HepG2 (cell line): ENCODE results near the gene ITPK1. TPM values are rescaled to one million over a fixed set of nuclear protein-coding genes. Genes with fewer than 3 reads are reported as not detected.

ENCODE experiments used
- BORCS8-MEF2B ChIP-seq: sonication (generic); formaldehyde crosslinking; IDR thresholded peaks from 2 replicates; pipeline ENCODE4 v1.8.0; 2022; ENCODE audit warnings: mild to moderate bottlenecking, missing genetic modification reagents
- CBX5 ChIP-seq: sonication (generic); formaldehyde crosslinking; IDR thresholded peaks from 2 replicates; pipeline ENCODE4 v1.4.0; 2020; ENCODE audit warnings: missing genetic modification reagents, borderline replicate concordance
- FOXP1 ChIP-seq, 2 experiments: fragments of 450-650 bp in 1 of 2; IDR thresholded peaks; 2 replicates each; pipeline ENCODE4 v1.6.1; 2017 to 2018; ENCODE audit warnings: antibody characterized with exemption in 1 of 2
- GZF1 ChIP-seq: sonication (generic); formaldehyde crosslinking; IDR thresholded peaks from 2 replicates; pipeline ENCODE4 v1.5.1; 2020; ENCODE audit warnings: mild to moderate bottlenecking, missing genetic modification reagents
- HDAC1 ChIP-seq: sonication (generic); formaldehyde crosslinking; IDR thresholded peaks from 2 replicates; pipeline ENCODE4 v1.5.1; 2020; ENCODE audit warnings: mild to moderate bottlenecking, missing genetic modification reagents
- JDP2 ChIP-seq: sonication (generic); formaldehyde crosslinking; IDR thresholded peaks from 2 replicates; pipeline ENCODE4 v1.8.1; 2022; ENCODE audit warnings: missing genetic modification reagents, borderline replicate concordance
- MAFF ChIP-seq: IDR thresholded peaks from 2 replicates; pipeline ENCODE4 v1.6.1; 2011; ENCODE audit warnings: low read depth, low read length, improper control_type of control experiment
- MBD4 ChIP-seq: IDR thresholded peaks from 2 replicates; pipeline ENCODE4 v1.6.1; 2012; ENCODE audit warnings: low read length, inconsistent platforms, borderline replicate concordance
- NR2F6 ChIP-seq, 2 experiments: IDR thresholded peaks; 2 replicates each; pipeline ENCODE4 v1.6.1; 2016; ENCODE audit warnings: antibody characterized with exemption in 1 of 2, mild to moderate bottlenecking in 1 of 2
- RAD21 ChIP-seq: fragments of 450-650 bp; formaldehyde crosslinking; IDR thresholded peaks from 2 replicates; pipeline ENCODE4 v1.5.0; 2020; ENCODE audit warnings: mild to moderate bottlenecking
- SIN3A ChIP-seq: IDR thresholded peaks from 2 replicates; pipeline ENCODE4 v1.6.1; 2011; ENCODE audit warnings: low read depth, mild to moderate bottlenecking, control low read depth, low read length, borderline replicate concordance
- SKIL ChIP-seq: sonication (generic); formaldehyde crosslinking; IDR thresholded peaks from 2 replicates; pipeline ENCODE4 v1.8.0; 2022; ENCODE audit warnings: missing genetic modification reagents, mild to moderate bottlenecking, moderate library complexity, borderline replicate concordance
- SNAPC2 ChIP-seq: sonication (generic); formaldehyde crosslinking; IDR thresholded peaks from 2 replicates; pipeline ENCODE4 v1.8.1; 2022; ENCODE audit warnings: mild to moderate bottlenecking, missing genetic modification reagents
- TMF1 ChIP-seq: sonication (generic); formaldehyde crosslinking; IDR thresholded peaks from 2 replicates; pipeline ENCODE4 v1.8.1; 2022; ENCODE audit warnings: low read depth, missing genetic modification reagents
- YEATS4 ChIP-seq: sonication (generic); formaldehyde crosslinking; IDR thresholded peaks from 2 replicates; pipeline ENCODE4 v1.4.0; 2020; ENCODE audit warnings: missing genetic modification reagents, borderline replicate concordance
- ZBTB7A ChIP-seq: sonication (generic); formaldehyde crosslinking; IDR thresholded peaks from 2 replicates; pipeline ENCODE4 v1.8.0; 2022; ENCODE audit warnings: mild to moderate bottlenecking, missing genetic modification reagents
- ZNF138 ChIP-seq: sonication (generic); formaldehyde crosslinking; IDR thresholded peaks from 2 replicates; pipeline ENCODE4 v1.5.0; 2020; ENCODE audit warnings: mild to moderate bottlenecking, low read depth, missing genetic modification reagents
- ZNF234 ChIP-seq: sonication (generic); formaldehyde crosslinking; conservative IDR thresholded peaks from 2 replicates; pipeline ENCODE4 v1.5.1; 2020; ENCODE audit warnings: mild to moderate bottlenecking, missing genetic modification reagents
- ZNF251 ChIP-seq: sonication (generic); formaldehyde crosslinking; IDR thresholded peaks from 2 replicates; pipeline ENCODE4 v1.9.0; 2021; ENCODE audit warnings: mild to moderate bottlenecking, missing genetic modification reagents
- ZNF33B ChIP-seq: sonication (generic); formaldehyde crosslinking; IDR thresholded peaks from 2 replicates; pipeline ENCODE4 v1.5.1; 2020; ENCODE audit warnings: mild to moderate bottlenecking, missing genetic modification reagents
- ZNF552 ChIP-seq: sonication (generic); formaldehyde crosslinking; IDR thresholded peaks from 2 replicates; pipeline ENCODE4 v1.9.0; 2022; ENCODE audit warnings: missing genetic modification reagents, mild to moderate bottlenecking, borderline replicate concordance
- polyA plus RNA-seq, 8 experiments: library from polyadenylated mRNA; depleted of rRNA in 3 of 8; stranded (reverse) in 7 of 8; unstranded in 1 of 8; fragments of >200 nt; fragmentation: Illumina TruSeq in 4 of 8; extraction: Trizol in 4 of 8; gene quantifications; 2 replicates each; pipeline versions ENCODE4 v1.2.1 to v1.2.3, GENCODE V29; 2011 to 2016; ENCODE audit warnings: low read depth in 4 of 8, missing spikeins in 1 of 8, mixed read lengths in 1 of 8; ENCODE audit not compliant: insufficient read depth in 1 of 8
- total RNA-seq, 5 experiments: library from RNA; depleted of rRNA; stranded (reverse); fragments of >200 nt; fragmentation: Illumina TruSeq; extraction: Trizol; gene quantifications; 2 replicates each; pipeline ENCODE4 v1.2.3, GENCODE V29; 2016; ENCODE audit warnings: low read depth in 1 of 5
- TF ChIP-seq, protein P1 (sequence below): sonication (generic); formaldehyde crosslinking; IDR thresholded peaks from 2 replicates; pipeline ENCODE4 v1.4.0; 2020; ENCODE audit warnings: missing genetic modification reagents, borderline replicate concordance
- TF ChIP-seq, protein P2 (sequence below): IDR thresholded peaks from 2 replicates; pipeline ENCODE4 v1.6.1; 2012; ENCODE audit warnings: low read length, improper control_type of control experiment

Gene ITPK1
- total and polyA plus RNA-seq, 2 of the 13 experiments (the other 11 are each of a cell fraction or from before 2014, with no cell fraction given): 20.5 to 47.5 TPM

DNA sequence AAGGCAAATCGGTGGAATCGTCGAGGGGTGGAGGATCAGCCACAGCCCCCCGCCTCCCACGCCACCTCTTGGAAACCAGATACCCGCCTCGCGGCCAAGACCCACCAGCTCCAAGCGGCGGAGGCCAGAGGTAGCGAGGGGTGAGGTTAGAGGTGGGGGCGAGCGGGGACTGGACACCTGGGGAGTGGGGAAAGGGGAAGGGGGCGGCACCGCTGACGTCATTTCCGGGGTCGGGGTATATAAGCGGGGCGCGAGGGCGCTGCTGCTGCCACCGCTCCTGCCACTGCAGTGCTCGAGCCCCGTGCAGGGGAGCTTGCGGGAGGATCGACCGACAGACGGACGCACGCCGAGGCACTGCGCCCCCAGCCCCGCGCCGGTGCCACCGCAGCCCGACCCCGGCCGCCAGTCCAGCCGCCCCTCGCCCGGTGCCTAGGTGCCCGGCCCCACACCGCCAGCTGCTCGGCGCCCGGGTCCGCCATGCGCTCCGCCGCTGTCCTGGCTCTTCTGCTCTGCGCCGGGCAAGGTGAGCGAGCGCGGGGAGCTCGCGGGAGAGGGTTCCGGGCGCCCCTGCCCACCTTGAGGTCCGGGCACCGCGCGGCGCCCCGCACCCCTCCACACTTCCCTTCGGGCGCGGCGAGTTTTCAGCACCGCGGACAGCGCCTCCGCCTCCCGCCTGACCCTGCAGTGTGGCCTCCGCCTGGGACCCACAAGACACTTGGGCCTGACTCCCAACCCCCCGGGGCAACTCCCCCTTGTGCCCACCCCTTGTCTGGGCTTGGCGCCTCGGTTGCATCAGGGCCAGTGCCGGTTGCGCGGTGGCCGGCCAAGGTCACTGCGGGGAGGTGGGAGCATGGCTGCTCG, 192.6 kb downstream of the ITPK1 start, which contains the start of gene CHGA (continued):
- TF ChIP-seq ZNF251 (CRISPR knock-in tag) (0 out of 2 replicates have a peak, but pooled peaks have one; percentile 63), SKIL (CRISPR knock-in tag) (0 out of 2 replicates have a peak, but pooled peaks have one; percentile 46), MAFF (no peak), HDAC1 (CRISPR knock-in tag) (no peak), ZNF552 (peak; percentile 84; the same call in 1 of the 2 replicates), SNAPC2 (CRISPR knock-in tag) (peak; percentile 93), ZNF138 (CRISPR knock-in tag) (peak; percentile 95), JDP2 (CRISPR knock-in tag) (no peak; the same call in 1 of the 2 replicates), ZNF234 (peak; percentile 92; the same call in 1 of the 2 replicates), GZF1 (CRISPR knock-in tag) (0 out of 2 replicates have a peak, but pooled peaks have one; percentile 52), YEATS4 (CRISPR knock-in tag) (peak; percentile 41; the same call in 1 of the 2 replicates), MBD4 (no peak), FOXP1 (IDR thresholded peaks at IDR 0.05) (no peak), FOXP1 (CRISPR knock-in tag; IDR thresholded peaks at IDR 0.05) (no peak), RAD21 (CRISPR knock-in tag) (no peak), BORCS8-MEF2B (CRISPR knock-in tag) (peak; percentile 97), ZBTB7A (CRISPR knock-in tag) (no peak; the same call in 1 of the 2 replicates), TMF1 (peak; percentile 96), ZNF33B (CRISPR knock-in tag) (no peak), NR2F6 (IDR thresholded peaks at IDR 0.05) (no peak), NR2F6 (CRISPR knock-in tag; IDR thresholded peaks at IDR 0.05) (peak; percentile 71), CBX5 (peak; percentile 78; the same call in 1 of the 2 replicates), SIN3A (no peak)
- TF ChIP-seq, protein P1, sequence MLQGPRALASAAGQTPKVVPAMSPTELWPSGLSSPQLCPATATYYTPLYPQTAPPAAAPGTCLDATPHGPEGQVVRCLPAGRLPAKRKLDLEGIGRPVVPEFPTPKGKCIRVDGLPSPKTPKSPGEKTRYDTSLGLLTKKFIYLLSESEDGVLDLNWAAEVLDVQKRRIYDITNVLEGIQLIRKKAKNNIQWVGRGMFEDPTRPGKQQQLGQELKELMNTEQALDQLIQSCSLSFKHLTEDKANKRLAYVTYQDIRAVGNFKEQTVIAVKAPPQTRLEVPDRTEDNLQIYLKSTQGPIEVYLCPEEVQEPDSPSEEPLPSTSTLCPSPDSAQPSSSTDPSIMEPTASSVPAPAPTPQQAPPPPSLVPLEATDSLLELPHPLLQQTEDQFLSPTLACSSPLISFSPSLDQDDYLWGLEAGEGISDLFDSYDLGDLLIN (CRISPR knock-in tag): peak; percentile 80; the same call in 1 of the 2 replicates
- TF ChIP-seq, protein P2, sequence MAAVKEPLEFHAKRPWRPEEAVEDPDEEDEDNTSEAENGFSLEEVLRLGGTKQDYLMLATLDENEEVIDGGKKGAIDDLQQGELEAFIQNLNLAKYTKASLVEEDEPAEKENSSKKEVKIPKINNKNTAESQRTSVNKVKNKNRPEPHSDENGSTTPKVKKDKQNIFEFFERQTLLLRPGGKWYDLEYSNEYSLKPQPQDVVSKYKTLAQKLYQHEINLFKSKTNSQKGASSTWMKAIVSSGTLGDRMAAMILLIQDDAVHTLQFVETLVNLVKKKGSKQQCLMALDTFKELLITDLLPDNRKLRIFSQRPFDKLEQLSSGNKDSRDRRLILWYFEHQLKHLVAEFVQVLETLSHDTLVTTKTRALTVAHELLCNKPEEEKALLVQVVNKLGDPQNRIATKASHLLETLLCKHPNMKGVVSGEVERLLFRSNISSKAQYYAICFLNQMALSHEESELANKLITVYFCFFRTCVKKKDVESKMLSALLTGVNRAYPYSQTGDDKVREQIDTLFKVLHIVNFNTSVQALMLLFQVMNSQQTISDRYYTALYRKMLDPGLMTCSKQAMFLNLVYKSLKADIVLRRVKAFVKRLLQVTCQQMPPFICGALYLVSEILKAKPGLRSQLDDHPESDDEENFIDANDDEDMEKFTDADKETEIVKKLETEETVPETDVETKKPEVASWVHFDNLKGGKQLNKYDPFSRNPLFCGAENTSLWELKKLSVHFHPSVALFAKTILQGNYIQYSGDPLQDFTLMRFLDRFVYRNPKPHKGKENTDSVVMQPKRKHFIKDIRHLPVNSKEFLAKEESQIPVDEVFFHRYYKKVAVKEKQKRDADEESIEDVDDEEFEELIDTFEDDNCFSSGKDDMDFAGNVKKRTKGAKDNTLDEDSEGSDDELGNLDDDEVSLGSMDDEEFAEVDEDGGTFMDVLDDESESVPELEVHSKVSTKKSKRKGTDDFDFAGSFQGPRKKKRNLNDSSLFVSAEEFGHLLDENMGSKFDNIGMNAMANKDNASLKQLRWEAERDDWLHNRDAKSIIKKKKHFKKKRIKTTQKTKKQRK: no peak
